Peyer's patch (tissue), 4 donors: Measurements from ENCODE around the gene PTPRU.

Source experiments
- POLR2A ChIP-seq, 2 donors: fragments of 450-650 bp; IDR thresholded peaks; one replicate each; pipeline ENCODE4 v1.5.1; 2017; ENCODE audit warnings: antibody characterized with exemption in 2 of 2, mild to moderate bottlenecking in 2 of 2, moderate library complexity in 2 of 2
- TF ChIP-seq, protein P1 (sequence below), 6 experiments: fragments of 450-650 bp in 4 of 6; fragments of 200-600 bp in 2 of 6; sonication (generic) in 1 of 6; IDR thresholded peaks; one replicate each; pipeline ENCODE4 v1.5.1; 2017 to 2019; ENCODE audit warnings: antibody characterized with exemption in 6 of 6, mild to moderate bottlenecking in 3 of 6, moderate library complexity in 1 of 6

DNA sequence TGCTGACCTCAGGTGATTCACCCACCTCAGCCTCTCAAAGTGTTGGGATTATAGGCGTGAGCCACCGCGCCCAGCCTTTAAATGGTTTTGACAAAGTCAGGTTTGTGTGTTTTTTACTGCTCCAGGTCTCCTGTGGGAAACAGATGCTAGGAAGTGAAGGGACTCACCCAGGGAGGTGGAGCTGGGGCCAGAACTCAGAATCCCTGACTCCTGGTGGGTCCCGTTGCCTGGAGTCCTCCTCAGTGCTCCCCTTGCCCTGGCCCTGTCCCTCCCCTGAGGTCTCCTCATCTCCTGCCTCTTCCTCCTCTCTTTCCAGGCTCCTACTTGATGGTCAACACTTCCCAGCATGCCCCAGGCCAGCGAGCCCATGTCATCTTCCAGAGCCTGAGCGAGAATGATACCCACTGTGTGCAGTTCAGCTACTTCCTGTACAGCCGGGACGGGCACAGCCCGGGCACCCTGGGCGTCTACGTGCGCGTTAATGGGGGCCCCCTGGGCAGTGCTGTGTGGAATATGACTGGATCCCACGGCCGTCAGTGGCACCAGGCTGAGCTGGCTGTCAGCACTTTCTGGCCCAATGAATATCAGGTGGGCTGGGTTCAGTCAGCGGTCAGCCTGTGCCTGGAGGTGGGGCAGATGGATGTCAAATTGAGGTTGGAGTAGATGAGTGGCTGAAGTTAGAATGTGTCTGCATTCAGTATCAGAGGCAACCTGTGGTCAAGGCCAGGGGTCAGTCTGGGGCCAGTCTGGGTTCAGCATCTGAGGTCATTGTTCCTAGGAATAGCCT, 22.1 kb downstream of the PTPRU start:
- TF ChIP-seq, protein P1, sequence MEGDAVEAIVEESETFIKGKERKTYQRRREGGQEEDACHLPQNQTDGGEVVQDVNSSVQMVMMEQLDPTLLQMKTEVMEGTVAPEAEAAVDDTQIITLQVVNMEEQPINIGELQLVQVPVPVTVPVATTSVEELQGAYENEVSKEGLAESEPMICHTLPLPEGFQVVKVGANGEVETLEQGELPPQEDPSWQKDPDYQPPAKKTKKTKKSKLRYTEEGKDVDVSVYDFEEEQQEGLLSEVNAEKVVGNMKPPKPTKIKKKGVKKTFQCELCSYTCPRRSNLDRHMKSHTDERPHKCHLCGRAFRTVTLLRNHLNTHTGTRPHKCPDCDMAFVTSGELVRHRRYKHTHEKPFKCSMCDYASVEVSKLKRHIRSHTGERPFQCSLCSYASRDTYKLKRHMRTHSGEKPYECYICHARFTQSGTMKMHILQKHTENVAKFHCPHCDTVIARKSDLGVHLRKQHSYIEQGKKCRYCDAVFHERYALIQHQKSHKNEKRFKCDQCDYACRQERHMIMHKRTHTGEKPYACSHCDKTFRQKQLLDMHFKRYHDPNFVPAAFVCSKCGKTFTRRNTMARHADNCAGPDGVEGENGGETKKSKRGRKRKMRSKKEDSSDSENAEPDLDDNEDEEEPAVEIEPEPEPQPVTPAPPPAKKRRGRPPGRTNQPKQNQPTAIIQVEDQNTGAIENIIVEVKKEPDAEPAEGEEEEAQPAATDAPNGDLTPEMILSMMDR (IDR thresholded peaks at IDR 0.05), result no peak
- no peak for TF ChIP-seq POLR2A (IDR thresholded peaks at IDR 0.05)
